HG03135 (cell line): ENCODE results near the gene TRIM27.
"Not testable (repeated sequence)": the region's sequence is repeated elsewhere in the genome, so short reads cannot be mapped to it uniquely, and the experiment has no call there.

ENCODE experiments used
- ATAC-seq: cut with Tn5 transposase; IDR thresholded peaks from one replicate; pipeline ENCODE4 v1.9.1; 2021; ENCODE audit warnings: mild to moderate bottlenecking, moderate library complexity; ENCODE audit not compliant: unreplicated experiment

TRIM27 gene, protein sequence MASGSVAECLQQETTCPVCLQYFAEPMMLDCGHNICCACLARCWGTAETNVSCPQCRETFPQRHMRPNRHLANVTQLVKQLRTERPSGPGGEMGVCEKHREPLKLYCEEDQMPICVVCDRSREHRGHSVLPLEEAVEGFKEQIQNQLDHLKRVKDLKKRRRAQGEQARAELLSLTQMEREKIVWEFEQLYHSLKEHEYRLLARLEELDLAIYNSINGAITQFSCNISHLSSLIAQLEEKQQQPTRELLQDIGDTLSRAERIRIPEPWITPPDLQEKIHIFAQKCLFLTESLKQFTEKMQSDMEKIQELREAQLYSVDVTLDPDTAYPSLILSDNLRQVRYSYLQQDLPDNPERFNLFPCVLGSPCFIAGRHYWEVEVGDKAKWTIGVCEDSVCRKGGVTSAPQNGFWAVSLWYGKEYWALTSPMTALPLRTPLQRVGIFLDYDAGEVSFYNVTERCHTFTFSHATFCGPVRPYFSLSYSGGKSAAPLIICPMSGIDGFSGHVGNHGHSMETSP

DNA sequence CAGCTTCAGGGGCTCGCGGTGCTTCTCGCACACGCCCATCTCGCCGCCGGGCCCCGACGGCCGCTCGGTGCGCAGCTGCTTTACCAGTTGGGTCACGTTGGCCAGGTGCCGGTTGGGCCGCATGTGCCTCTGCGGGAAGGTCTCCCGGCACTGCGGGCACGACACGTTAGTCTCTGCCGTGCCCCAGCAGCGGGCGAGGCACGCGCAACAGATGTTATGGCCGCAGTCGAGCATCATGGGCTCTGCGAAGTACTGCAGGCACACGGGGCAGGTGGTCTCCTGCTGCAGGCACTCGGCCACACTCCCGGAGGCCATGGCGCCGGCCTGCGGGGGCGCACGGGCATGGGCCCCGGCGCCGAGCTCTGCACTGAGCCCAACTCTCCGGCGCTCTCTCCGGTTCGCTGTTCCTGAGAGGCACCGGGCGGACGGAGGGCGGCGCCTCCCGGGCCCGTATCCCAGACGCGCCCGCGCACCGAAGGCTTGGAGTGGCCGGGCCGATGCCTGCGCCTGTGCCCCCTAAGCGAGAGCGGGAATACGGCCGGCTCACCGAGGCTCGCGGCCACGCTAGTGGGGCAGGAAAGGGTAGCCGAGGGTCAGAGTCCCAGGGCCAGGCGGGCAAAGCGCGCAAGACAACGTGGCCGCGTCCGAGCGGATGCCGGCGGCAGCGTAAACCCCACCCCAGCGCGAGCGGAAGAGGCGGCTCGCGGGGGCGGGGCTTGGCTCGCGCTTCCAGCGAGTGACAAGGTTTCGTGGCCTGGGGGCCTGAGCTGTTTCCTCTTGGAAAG, at the start of gene TRIM27:
Gene TRIM27, minus strand, starts transcription at position 668 of the 785 bp plus-strand sequence. Its CDS starts 353 bp downstream, at position 315.
- peak; percentile 80 for ATAC-seq

DNA sequence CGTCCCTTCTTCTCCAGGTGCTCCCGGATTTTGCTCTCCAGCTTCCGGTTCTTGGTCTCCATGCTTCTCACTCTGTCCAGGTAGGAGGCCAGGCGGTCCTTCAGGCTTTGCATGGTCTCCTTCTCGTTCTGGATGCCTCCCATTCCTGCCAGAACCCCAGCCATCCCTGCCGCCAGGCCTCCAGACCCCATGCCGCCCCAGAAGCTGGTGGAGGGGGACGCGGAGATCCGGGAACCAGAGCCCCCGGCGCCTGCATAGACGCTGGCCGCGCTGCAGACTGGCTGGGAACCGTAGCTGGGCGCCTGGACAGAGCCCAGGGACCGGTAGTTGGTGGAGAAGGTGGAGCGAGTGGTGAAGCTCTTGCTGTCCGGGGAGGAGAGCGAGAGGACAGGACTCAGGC, 46.3 kb upstream of the TRIM27 start:
- ATAC-seq, result not testable (repeated sequence)

GRCh38 chr6:28969129-28969528, 45.3 kb upstream of the TRIM27 start:
- no peak for ATAC-seq

- ATAC-seq, result no peak
Measured at GRCh38 chr6:28968476-28968875, 44.7 kb upstream of the TRIM27 start.

DNA sequence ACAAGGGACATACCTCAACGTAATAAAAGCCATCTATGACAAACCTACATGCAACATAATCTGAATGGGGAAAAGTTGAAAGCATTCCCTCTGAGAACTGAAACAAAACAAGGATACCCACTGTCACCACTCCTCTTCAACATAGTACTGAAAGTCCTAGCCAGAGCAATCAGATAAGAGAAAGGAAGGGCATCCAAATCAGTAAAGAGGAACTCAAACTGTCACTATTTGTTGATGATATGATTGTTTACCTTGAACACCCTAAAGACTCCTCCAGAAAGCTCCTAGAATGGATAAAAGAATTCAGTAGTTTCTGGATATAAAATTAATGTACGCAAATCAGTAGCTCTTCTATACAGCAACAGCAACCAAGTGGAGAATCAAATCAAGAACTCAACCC, 41.9 kb upstream of the TRIM27 start:
- no peak for ATAC-seq

DNA sequence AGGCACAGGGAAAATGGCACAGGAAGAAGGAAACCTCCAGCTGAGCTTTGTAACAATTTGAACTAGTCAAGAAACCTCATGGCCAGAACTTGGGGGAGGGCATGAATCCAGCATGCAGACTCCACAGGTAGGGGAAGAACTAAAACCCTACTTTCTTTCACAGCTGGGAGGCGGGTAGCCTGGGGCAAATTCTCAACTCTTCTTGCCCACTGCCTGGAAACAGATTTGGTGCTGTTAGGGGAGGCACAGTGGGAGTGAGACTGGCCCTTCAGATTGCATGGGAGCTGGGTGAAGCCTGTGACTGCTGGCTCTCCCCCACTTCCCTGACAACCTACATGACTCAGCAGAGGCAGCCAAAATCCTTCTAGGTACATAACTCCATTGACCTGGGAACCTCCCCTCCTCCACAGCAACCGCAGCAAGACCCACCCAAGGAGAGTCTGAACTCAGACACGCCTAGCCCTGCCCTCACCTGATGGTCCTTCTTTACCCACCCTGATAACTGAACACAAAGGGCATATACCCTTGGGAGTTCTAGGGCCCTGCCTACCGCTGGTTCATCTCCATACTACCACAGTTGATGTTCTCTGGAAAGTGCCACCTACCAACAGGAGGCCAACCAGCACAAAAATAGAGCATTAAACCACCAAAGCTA, 37.2 kb upstream of the TRIM27 start:
- ATAC-seq, result no peak

DNA sequence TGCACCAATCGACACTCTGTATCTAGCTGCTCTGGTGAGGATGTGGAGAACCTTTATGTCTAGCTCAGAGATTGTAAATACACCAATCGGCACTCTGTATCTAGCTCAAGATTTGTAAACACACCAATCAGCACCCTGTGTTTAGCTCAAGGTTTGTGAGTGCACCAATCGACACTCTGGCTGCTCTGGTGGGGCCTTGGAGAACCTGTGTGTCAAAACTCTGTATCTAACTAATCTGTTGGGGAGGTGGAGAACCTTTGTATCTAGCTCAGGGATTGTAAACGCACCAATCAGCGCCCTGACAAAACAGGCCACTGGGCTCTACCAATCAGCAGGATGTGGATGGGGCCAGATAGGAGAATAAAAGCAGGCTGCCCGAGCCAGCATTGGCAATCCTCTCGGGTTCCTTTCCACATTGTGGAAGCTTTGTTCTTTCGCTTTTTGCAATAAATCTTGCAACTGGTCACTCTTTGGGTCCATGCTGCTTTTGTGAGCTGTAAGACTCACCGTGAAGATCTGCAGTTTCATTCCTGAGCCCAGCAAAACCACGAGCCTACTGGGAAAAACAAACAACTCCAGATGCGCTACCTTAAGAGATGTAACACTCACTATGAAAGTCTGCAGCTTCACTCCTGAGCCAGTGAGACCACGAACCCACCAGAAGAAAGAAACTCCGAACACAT, 34.9 kb upstream of the TRIM27 start:
- not testable (repeated sequence) for ATAC-seq

GRCh38 chr6:28957795-28958314, 34.1 kb upstream of the TRIM27 start:
- not testable (repeated sequence) for ATAC-seq

DNA sequence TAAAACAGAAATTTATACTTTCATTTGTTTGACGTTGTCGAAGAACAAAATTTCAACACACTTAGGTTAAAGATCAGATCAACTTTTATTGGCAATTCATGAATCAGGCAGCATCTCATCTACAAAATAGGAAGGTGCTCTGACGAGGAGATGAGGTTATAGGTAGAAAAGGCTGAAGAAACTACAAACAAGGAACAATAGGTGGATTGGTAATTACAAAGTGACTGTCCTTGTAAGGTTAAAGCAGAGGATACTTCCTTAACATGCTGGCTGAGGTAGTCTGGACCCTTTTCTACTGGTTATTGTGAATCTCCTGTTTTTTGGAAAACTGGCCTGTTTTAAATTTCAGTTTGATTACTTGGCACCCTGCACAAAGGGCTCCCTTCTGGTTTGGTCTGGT, 32.5 kb upstream of the TRIM27 start:
- no peak for ATAC-seq

GRCh38 chr6:28953585-28954258, 29.9 kb upstream of the TRIM27 start:
- ATAC-seq, result no peak

DNA sequence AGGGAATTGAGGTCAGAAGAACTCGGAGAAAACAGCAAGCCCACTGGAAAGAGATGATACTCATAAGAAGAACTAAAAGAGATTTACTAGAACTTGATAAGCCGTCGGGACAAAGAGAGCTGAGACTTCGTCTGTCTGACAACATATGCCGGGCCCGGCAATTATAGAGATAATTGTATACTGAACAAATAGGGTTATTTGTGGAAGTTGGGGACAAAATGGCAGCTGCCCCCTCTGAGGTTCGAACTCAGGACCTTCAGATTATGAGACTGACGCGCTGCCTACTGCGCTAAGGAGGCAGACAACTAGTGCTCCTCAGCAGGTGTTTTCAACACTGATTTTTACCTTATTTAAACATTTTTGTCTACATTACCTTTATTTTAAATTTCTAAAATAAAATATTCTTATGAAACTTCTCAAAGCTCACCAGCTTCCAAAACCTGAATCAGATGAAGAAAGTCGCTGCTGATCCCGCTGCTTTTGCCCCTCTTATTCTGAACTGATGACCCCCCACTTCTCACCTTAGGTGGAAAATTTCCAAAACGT, 29.3 kb upstream of the TRIM27 start:
- ATAC-seq, result peak; percentile 67

GRCh38 chr6:28949656-28950195, 25.9 kb upstream of the TRIM27 start:
- ATAC-seq, result not testable (repeated sequence)

GRCh38 chr6:28948782-28949486, 25.1 kb upstream of the TRIM27 start:
- ATAC-seq, result no peak

DNA sequence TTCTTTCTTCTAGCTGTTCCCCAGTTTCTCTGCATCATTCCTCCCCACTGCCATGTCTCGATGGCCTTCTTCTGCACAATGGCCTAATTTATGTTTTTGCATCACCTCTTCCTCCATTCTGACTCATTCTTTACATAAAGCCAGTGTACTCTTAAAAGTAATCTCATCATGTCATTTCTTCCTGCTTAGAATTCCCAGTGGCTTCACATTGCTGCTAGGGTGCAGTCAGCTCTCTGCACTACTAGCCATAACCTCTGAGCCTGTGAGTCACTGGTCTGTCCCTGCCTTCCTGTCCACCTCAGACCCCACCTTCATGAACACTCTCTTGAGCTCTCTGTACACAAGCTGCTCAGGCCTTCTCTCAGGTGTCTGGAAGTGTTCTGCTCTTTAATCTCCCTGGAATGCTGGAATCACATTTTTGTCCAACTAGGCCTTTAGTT, 24.1 kb upstream of the TRIM27 start:
- no peak for ATAC-seq

DNA sequence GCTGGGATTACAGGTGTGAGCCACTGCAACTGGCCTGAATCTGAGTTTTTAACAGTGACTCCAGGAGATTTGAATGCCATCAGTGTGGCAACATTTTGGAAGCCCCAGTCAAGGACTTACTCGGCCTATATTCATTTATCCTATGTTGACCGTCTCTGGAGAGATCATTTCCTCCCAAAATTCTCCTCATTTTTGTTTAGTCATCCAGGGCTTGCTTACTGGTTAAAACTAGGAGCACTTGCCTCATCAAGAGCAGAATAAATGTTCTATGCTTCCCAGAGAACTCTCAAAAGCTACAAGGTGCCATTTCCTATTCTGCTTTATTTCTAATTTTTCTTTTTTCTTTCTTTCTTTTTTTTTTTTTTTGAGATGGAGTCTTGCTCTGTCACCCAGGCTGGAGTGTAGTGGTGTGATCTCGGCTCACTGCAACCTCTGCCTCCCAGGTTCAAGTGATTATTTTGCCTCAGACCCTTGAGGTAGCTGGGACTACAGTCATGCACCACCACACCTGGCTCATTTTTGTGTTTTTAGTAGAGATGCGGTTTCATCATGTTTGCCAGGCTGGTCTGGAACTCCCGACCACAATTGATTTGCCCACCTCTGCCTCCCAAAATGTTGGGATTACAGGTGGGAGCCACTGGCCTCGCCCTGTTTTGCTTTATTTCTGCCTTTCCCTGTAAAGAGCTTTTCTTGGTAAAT, 23.4 kb upstream of the TRIM27 start:
- ATAC-seq, result no peak

- no peak for ATAC-seq
Measured at GRCh38 chr6:28945349-28945748, 21.6 kb upstream of the TRIM27 start.

- ATAC-seq, result no peak
Measured at GRCh38 chr6:28944412-28944865, 20.7 kb upstream of the TRIM27 start.
